GM12874 (cell line): ENCODE results near the gene MAD1L1.

ENCODE experiments used
- TF ChIP-seq, protein P1 (sequence below): IDR thresholded peaks from 2 replicates; pipeline ENCODE4 v1.5.1; 2011; ENCODE audit warnings: low read depth, mild to moderate bottlenecking, control low read depth, low read length, moderate library complexity; ENCODE audit not compliant: insufficient read depth

MAD1L1 gene

DNA sequence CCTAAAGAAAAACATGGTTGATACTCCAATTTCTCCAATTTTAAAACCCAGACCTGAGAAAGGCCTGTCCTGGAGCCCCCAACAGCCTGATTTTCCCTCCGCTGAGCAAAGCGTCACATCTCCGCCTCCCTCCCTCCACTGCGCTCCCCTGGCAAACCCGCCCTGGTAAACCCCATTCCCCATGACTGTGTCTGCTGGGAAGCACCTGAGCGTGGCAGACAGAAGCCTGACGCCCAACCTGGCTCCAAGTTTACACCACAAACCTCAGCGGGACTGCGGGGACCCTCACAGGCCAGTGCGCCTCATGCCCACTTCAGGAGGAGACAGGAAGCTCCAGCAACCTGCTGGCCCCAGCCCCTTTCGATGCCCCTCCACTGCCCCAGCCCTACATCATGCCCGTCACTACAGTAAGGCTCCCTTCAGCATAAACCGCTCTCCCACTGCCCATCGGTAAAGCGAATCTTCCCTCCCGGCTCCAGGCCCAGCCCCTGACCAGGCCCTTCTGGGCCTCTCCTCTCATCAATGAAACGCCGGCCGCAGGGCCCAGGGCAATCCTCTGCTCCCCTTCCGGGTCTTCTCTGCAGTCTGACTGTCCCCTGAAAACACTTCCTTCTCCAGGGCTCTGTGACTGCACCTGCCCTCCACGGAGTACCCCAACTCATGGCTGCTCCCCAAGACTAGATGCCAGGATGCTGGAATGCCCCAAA lies 233.3 kb downstream of the MAD1L1 start:
- TF ChIP-seq, protein P1, sequence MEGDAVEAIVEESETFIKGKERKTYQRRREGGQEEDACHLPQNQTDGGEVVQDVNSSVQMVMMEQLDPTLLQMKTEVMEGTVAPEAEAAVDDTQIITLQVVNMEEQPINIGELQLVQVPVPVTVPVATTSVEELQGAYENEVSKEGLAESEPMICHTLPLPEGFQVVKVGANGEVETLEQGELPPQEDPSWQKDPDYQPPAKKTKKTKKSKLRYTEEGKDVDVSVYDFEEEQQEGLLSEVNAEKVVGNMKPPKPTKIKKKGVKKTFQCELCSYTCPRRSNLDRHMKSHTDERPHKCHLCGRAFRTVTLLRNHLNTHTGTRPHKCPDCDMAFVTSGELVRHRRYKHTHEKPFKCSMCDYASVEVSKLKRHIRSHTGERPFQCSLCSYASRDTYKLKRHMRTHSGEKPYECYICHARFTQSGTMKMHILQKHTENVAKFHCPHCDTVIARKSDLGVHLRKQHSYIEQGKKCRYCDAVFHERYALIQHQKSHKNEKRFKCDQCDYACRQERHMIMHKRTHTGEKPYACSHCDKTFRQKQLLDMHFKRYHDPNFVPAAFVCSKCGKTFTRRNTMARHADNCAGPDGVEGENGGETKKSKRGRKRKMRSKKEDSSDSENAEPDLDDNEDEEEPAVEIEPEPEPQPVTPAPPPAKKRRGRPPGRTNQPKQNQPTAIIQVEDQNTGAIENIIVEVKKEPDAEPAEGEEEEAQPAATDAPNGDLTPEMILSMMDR, result no peak

DNA sequence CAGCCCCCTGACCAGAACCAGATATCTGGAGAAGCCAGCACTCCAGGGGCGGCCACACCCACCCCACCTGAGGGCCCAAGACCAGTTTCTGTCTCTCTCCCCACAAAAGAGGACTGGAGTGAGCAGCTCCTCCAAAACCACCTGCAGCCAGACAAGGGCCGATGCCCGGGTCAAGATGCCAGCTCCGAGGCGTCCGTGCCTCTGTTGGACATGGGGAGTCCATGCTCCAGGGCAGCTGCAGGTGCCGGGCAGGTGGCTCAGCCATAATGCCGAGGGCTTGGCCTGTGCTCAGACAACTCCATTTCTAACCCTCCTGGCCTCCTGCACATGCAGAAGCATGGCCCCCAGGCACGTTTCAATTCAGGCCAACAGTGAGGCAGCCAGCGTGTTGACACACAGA lies 234.6 kb downstream of the MAD1L1 start:
- TF ChIP-seq, protein P1, result no peak

GRCh38 chr7:1997537-1998076 lies 235.1 kb downstream of the MAD1L1 start:
- TF ChIP-seq, protein P1, result no peak

DNA sequence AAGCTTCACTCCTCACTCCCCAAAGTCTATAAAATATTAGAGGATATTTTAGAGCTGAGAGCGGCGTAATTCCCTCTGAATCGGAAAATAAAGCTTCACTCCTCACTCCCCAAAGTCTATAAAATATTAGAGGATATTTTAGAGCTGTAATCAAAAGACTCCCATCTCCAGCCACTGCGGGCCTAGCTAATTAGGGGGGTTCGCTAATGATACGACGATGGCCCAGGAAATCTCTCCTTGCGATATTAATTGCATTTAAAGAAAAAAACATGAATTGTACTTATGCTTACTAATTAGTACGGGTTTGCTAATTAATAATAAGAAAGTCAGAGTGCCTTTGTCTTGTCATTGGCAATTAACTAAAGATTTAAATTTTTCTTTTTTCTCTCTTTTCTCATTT lies 235.9 kb downstream of the MAD1L1 start:
- TF ChIP-seq, protein P1, result no peak

DNA sequence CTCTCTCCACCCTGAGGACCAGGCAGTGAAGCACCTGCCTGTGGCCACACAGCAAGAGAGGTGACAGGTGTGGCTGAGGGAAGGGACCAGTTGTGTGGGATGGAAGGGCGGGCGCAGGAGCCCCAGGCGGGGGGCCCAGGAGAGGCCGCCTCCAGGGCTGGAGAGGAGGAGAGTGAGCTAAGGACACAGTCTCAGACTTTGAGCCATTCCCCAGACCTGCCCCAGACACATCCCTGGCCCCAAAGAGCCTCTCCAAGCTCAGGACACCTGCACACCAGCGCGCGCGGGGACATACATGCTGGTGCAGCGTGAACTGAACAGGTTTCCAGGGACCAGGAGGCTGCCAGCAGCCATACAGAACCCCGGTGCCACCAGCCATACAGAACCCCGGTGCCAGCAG lies 237.3 kb downstream of the MAD1L1 start:
- TF ChIP-seq, protein P1, result no peak

DNA sequence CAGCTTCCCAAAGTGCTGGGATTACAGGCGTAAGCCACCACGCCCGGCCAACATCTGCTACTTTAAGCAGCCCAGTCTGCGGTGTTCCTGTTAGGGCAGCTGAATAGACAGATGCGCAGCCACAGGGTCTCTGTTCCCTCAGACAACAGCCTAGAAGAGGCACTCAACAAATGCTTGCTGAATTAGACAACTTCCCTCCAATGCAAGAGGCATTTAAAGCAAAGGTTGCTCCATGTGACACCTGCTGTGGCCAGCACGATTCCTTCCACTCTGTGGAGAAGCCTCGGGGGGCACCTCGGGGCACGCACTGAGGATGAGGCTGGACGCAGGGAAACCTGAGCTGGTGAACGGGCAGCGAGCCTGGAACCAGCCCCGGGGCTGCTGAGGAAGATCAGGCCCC lies 237.8 kb downstream of the MAD1L1 start:
- TF ChIP-seq, protein P1, result no peak

DNA sequence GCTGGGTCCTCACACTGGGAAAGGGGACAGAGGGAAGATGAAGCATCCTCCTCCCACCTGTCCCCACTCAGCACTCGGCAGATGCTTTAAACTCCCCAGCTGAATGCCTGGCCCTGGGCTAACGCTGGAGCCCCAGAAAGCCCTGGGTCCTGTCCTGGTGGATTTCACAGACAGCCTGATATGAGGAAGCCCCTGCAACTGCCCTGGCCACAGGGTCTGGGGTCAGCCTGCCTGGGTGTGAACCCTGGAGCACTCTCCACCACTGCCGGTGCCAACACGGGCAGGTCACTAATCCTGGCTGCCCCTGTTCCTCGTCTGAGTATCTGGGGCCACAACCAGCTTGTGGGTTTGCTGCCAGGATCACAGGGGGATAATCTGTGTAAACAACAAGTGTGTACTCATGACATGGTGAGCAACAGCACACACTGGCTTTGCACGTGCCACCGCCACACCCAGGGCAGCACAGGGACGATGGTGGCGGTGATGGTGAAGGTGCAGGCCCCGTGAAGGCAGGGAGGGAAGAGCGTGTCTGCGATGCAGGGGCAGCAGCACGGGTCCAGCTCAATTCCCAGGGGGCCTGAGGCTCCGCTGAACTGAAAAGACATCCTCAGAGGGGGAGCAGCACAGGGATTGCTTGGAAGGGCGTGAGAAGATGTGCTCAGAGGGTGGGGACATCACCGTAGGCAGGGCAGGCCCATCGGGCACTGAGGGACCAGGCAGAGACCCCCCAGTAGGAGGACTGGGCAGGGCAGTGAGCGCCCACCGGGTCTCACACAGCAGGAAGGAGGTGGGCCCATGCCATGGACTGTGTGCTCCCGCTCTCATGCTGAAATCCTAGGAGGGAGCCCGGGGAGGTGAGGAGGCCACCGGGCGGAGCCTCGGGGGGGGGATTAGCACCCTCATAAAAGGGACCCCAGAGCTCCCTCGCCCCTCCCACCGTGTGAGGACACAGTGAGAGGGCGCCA lies 238.7 kb downstream of the MAD1L1 start:
- TF ChIP-seq, protein P1, result no peak
